ENCODE results near the gene HSPB1.
"Not testable (repeated sequence)": the region's sequence is repeated elsewhere in the genome, so short reads cannot be mapped to it uniquely, and the experiment has no call there.

HSPB1 gene

GRCh38 chr7:76281706-76282343 lies 20.6 kb upstream of the HSPB1 start:
- no peak for DNase-seq (ENCODE audit: low spot score)

- DNase-seq (ENCODE audit: low spot score) = no peak
Observed at GRCh38 chr7:76282344-76283253, 19.9 kb upstream of the HSPB1 start.

GRCh38 chr7:76283254-76284159 lies 19.0 kb upstream of the HSPB1 start:
- DNase-seq (ENCODE audit: low spot score) = no peak

GRCh38 chr7:76285604-76286374 lies 16.7 kb upstream of the HSPB1 start:
- DNase-seq (ENCODE audit: low spot score) = no peak

GRCh38 chr7:76286842-76287403 lies 15.6 kb upstream of the HSPB1 start:
- no peak for DNase-seq (ENCODE audit: low spot score)

- not testable (repeated sequence) for DNase-seq (ENCODE audit: low spot score)
Observed at GRCh38 chr7:76290847-76291350, 11.6 kb upstream of the HSPB1 start.

GRCh38 chr7:76291351-76292212 lies 10.9 kb upstream of the HSPB1 start:
- peak; percentile 93 for DNase-seq (ENCODE audit: low spot score)

- no peak for DNase-seq (ENCODE audit: low spot score)
Observed at GRCh38 chr7:76292213-76292573, 10.3 kb upstream of the HSPB1 start.

GRCh38 chr7:76292911-76293310 lies 9.6 kb upstream of the HSPB1 start:
- DNase-seq (ENCODE audit: low spot score) = not testable (repeated sequence)

GRCh38 chr7:76293407-76293901 lies 9.0 kb upstream of the HSPB1 start:
- no peak for DNase-seq (ENCODE audit: low spot score)

GRCh38 chr7:76294344-76295024 lies 8.0 kb upstream of the HSPB1 start:
- DNase-seq (ENCODE audit: low spot score) = peak; percentile 91

- peak; percentile 78 for DNase-seq (ENCODE audit: low spot score)
Observed at GRCh38 chr7:76296743-76297740, 5.4 kb upstream of the HSPB1 start.

- no peak for DNase-seq (ENCODE audit: low spot score)
Observed at GRCh38 chr7:76300166-76300731, 2.2 kb upstream of the HSPB1 start.

GRCh38 chr7:76301000-76301399 lies 1.5 kb upstream of the HSPB1 start:
- no peak for DNase-seq (ENCODE audit: low spot score)

GRCh38 chr7:76303202-76304147 lies 1.0 kb downstream of the HSPB1 start:
- DNase-seq (ENCODE audit: low spot score) = peak; percentile 93

- no peak for DNase-seq (ENCODE audit: low spot score)
Observed at GRCh38 chr7:76304888-76305375, 2.5 kb downstream of the HSPB1 start.

Measured in hepatic stellate cell (primary cell).